PC-3 (cell line): ENCODE measurements around the gene BIRC5.

Experiments
- CTCF ChIP-seq: fragments of 300-600 bp; sonication (generic); conservative IDR thresholded peaks from 2 replicates; pipeline ENCODE4 v1.5.1; 2017; ENCODE audit warnings: antibody characterized with exemption, low read depth, mild to moderate bottlenecking, low read length
- EZH2 ChIP-seq: fragments of 300-600 bp; sonication (generic); IDR thresholded peaks from one replicate; pipeline ENCODE4 v1.6.1; 2017; ENCODE audit warnings: antibody characterized with exemption, mild to moderate bottlenecking, low read length; ENCODE audit not compliant: unreplicated experiment

- no peak for TF ChIP-seq CTCF
- TF ChIP-seq EZH2 = no peak
These were observed 49.1 kb downstream of the BIRC5 start for GRCh38 chr17:78263063-78263735.
